GM18873 (cell line): Measurements from ENCODE around the gene RPSA.
A peak's percentile ranks its signal among the peaks of the same experiment; 100 is the strongest.
"Not testable (repeated sequence)": the region's sequence is repeated elsewhere in the genome, so short reads cannot be mapped to it uniquely, and the experiment has no call there.

Experiments used
- ATAC-seq: cut with Tn5 transposase; IDR thresholded peaks from one replicate; pipeline ENCODE4 v1.9.1; 2021; ENCODE audit warnings: mild to moderate bottlenecking, moderate library complexity, moderate number of reproducible peaks; ENCODE audit not compliant: unreplicated experiment, low FRiP score

Gene RPSA

DNA sequence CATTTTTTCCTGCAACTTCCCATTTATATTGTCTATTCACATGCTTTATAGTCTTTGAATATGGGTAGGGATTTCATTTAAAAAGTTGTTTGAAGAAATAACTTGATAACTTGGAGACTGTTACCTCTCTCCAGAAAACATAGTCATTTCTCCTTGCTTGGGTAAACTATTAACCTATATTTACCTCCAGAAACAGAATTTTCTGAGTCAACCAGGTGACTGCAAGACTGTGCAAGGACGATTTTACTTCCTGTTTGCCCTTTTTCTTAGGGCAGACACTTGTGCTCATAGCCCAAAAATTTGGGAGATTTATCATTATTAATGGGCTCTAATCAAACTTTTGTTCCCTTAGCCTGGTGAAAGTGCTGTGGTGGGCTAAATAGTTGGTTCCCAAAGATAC lies 46.6 kb downstream of the RPSA start:
- ATAC-seq: peak; percentile 76

DNA sequence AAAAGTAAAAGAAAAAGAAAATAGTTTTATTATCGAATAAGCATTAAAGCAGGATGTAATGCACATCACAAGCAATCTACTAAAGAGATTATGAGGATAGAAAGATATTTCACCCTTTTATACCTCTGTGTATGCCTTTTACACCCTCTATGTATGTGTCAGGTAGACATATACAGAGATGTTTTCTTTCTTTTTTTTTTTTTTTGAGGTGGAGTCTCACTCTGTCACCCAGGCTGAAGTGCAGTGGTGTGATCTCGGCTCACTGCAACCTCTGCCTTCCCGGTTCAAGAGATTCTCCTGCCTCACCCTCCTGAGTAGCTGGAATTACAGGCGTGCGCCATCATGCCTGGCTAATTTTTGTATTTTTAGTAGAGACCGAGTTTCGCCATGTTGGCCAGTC lies 47.4 kb downstream of the RPSA start:
- not testable (repeated sequence) for ATAC-seq

- ATAC-seq: no peak
Observed at GRCh38 chr3:39454591-39455217, 48.2 kb downstream of the RPSA start.

DNA sequence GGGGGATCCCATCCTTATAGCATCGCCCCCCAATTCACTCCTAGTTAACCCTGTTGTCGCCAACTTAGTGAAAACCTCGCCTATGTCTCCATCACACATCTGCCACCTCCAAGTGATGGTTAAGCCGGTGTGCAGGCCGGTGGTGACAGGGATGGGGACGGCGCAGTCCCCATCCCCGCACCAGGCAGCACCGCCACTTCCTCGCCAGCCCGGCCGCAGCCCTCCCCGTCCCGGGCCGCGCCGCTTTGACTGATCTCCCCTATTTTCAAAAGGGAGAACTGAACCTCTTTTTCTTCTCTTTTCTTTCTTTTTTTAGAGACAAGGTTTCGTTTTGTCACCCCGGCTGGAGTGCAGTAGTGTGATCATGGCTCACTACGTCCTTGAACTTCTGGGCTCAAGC lies 49.6 kb downstream of the RPSA start:
- ATAC-seq: no peak

- no peak for ATAC-seq
Observed at GRCh38 chr3:39457361-39457760, 50.8 kb downstream of the RPSA start.

- ATAC-seq: not testable (repeated sequence)
Observed at GRCh38 chr3:39458579-39458978, 52.1 kb downstream of the RPSA start.

DNA sequence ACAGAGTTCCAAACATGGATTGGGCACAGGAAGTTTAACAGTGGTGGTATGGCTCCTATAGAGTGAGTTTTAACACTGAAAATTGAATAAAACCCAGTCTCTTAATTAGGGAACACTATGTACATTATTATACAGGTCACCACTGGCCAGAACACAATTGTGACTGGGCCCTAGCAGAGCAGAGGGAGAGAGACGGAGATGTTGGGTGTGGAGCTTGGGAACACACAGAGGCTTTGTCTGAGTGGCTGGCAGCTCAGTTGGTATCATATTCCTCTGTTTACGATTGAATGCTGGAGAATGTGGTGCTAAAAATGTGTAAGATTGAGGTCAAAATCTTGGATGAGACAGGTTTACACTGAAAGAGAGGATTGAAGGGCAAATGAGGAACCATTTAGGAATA lies 54.2 kb downstream of the RPSA start:
- no peak for ATAC-seq
